ENCODE results near the gene CCDC110. TPM values are rescaled to one million over a fixed set of nuclear protein-coding genes. Genes with fewer than 3 reads are reported as not detected.

The CCDC110 gene
- total RNA-seq, 4 donors from 2014 or later, result 6.8 to 22.1 (median 10.4) TPM

- no peak overlapping the region for H3K4me3 ChIP-seq (replicated peaks in 1 of 3)
- H3K27ac ChIP-seq, result peak overlapping the region in 1 of 3 donors; percentile 18
- DNase-seq, result no peak
- no peaks in the 10 kb centered on the region for H3K27me3 ChIP-seq
- peaks cover 0 to 11% of the 10 kb centered on the region in 2 donors for H3K36me3 ChIP-seq
- intact Hi-C loops (cut with DNase I), result no loop called here
- 70 to 76% methylated on average over 4 of the region's 4 CpGs for WGBS, 2 donors
- H3K4me1 ChIP-seq, result peaks cover 15 to 16% of the 10 kb centered on the region in 2 donors
- no peak for TF ChIP-seq CTCF (IDR thresholded peaks at IDR 0.05)
- TF ChIP-seq POLR2A (IDR thresholded peaks at IDR 0.05), result no peak
- no peaks in the 10 kb centered on the region for H3K9me3 ChIP-seq
These were observed 36.6 kb upstream of the CCDC110 start for GRCh38 chr4:185508181-185508580.

DNA sequence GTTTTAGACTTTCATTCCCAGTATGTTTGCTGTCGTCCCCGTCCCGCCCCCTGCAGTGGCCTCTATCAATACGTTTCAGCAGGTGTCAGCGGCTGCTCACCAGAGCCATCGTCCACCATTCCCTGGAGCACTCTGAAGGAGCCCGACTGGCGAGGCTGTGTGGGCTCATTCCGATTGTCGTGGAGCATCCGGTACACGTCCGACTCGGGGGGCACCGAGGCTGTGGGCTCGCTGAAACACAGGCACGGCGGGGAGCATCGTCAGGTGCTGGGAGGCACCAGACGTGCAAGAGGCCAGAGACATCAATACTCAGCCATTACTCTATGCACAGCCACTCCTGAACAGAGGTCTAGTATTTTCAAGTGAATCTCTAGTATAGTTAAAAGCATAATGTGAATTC is 34.9 kb upstream of the CCDC110 start:
- Histone ChIP-seq H3K4me3 (replicated peaks in 1 of 3) (no peak overlapping the region), H3K27me3 (no peaks in the 10 kb centered on the region), H3K36me3 (peaks cover 4 to 20% of the 10 kb centered on the region in 2 donors), H3K27ac (no peak overlapping the region), H3K4me1 (peaks cover 15 to 16% of the 10 kb centered on the region in 2 donors), H3K9me3 (no peaks in the 10 kb centered on the region)
- no peak for DNase-seq
- intact Hi-C loops (cut with DNase I), result no loop called here
- WGBS, 2 donors, result 94 to 98% methylated on average over 20 of the region's 20 CpGs
- TF ChIP-seq POLR2A (IDR thresholded peaks at IDR 0.05), result no peak
- TF ChIP-seq CTCF (IDR thresholded peaks at IDR 0.05), result no peak

DNA sequence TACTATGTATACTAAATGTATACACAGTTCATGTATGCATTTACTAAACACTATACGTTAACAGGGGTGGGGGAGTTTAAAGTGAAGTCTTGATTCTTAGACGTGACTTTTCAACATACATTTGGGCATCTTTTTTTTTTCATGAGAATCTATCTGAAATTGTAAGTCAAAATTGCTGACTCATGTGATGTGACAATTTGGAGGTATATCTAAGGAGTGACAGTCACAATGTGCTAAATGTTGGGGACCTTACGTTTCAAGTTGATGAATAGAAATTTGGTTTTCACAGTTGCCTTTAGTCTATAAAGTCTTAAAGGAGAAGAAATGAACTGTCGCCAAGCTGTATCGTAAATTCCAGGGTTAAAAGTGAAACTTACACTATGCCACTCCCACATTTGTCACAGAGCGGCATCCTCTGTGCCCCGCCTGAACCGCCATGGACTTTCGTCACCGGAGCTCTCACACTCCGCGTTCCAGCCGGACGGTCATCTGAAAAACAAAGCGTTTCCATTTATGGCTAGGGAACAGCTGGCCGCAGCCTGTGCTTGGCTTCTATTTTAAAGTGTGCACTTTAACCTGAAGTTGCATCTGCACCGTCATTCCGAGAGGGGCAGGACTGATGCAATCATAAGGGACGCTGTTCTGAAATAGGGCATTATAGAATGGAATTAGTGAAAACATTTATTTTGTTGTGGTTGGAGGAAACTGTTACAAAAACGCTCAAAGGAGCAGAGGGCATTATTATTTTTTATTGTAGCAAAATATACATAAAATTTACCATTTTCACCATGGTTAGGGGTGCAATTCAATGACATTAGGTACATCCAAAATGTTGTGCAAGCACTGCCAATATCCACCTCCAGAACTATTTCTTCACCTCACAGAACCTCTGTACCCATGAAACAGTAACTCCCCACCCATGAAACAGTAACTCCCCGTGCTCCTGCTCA is 32.8 kb upstream of the CCDC110 start:
- intact Hi-C loops (cut with DNase I), result no loop called here
- Histone ChIP-seq H3K27me3 (no peaks in the 10 kb centered on the region), H3K4me1 (peaks cover 10% of the 10 kb centered on the region in 2 donors), H3K36me3 (peaks cover 4 to 21% of the 10 kb centered on the region in 2 donors), H3K27ac (peak overlapping the region; percentile 19 to 71 (median 66)), H3K9me3 (no peaks in the 10 kb centered on the region), H3K4me3 (replicated peaks in 1 of 3) (no peak overlapping the region)
- TF ChIP-seq CTCF (IDR thresholded peaks at IDR 0.05) (no peak), POLR2A (IDR thresholded peaks at IDR 0.05) (peak in 1 of 2 donors; percentile 46)
- 68 to 71% methylated on average over 21 of the region's 21 CpGs for WGBS, 2 donors
- DNase-seq, result peak; percentile 84 to 88

- intact Hi-C loops (cut with DNase I), result no loop called here
- no peaks in the 10 kb centered on the region for H3K9me3 ChIP-seq
- no peaks in the 10 kb centered on the region for H3K27me3 ChIP-seq
- no peak for DNase-seq
- no peak overlapping the region for H3K4me3 ChIP-seq (replicated peaks in 1 of 3)
- WGBS, 2 donors, result 91 to 95% methylated on average over 11 of the region's 11 CpGs
- H3K27ac ChIP-seq, result no peak overlapping the region
- no peaks in the 10 kb centered on the region for H3K4me1 ChIP-seq
- TF ChIP-seq CTCF (IDR thresholded peaks at IDR 0.05) (no peak), POLR2A (IDR thresholded peaks at IDR 0.05) (no peak)
- H3K36me3 ChIP-seq, result peaks cover 4 to 21% of the 10 kb centered on the region in 2 donors
These were observed 30.9 kb upstream of the CCDC110 start for GRCh38 chr4:185502386-185502785.

DNA sequence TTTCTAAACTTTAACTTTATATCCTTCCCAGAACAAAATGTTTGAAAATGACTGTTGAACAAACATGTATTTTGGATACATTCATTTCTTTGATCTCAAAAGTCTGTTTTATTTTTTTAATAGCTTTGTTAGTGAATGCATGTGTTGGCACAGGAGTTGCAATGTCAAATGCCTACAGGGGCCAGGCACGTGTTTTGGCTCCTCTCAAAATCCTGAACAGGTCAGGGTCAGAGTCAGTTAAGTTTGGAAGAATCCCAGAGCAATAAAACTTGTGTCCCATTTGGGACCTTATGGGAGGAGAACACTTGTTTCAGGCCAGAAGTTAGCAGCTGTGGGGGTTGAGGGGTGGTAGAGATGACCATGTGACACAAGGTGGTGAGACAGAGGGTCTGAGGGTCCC is 29.0 kb upstream of the CCDC110 start:
- Histone ChIP-seq H3K27ac (no peak overlapping the region), H3K4me3 (replicated peaks in 1 of 3) (no peak overlapping the region), H3K4me1 (no peaks in the 10 kb centered on the region), H3K27me3 (no peaks in the 10 kb centered on the region), H3K36me3 (peaks cover 4 to 15% of the 10 kb centered on the region in 2 donors), H3K9me3 (no peaks in the 10 kb centered on the region)
- 65 to 70% methylated on average over 1 of the region's 1 CpG for WGBS, 2 donors
- TF ChIP-seq CTCF (IDR thresholded peaks at IDR 0.05) (no peak), POLR2A (IDR thresholded peaks at IDR 0.05) (no peak)
- intact Hi-C loops (cut with DNase I), result no loop called here
- DNase-seq, result no peak
